SK-N-MC (cell line): ENCODE results near the gene MPRIP.

Source experiments
- DNase-seq: peaks from one replicate; pipeline ENCODE4 v3.0.0-alpha.2; 2011; ENCODE audit warnings: low read depth, low spot score
- H3K27ac ChIP-seq: fragments of 200-600 bp; sonication (generic); 2 replicates; pipeline ENCODE4 v1.5.1; 2016; ENCODE audit warnings: mixed run types
- H3K36me3 ChIP-seq: fragments of 200-600 bp; sonication (generic); 2 replicates; pipeline ENCODE4 v1.6.1; 2017; ENCODE audit warnings: antibody characterized with exemption, low read length, mixed read lengths; ENCODE audit not compliant: insufficient read depth
- H3K4me3 ChIP-seq: fragments of 200-600 bp; sonication (generic); 2 replicates; pipeline ENCODE4 v1.5.1; 2016
- H3K9ac ChIP-seq: fragments of 200-600 bp; sonication (generic); 2 replicates; pipeline ENCODE4 v1.8.0; 2017; ENCODE audit warnings: mixed run types, mixed read lengths; ENCODE audit not compliant: insufficient read length
- H3K9me3 ChIP-seq: fragments of 200-600 bp; sonication (generic); 2 replicates; pipeline ENCODE4 v1.6.1; 2017; ENCODE audit warnings: low read depth, mild to moderate bottlenecking, antibody characterized with exemption, low read length, moderate library complexity, mixed read lengths
- EZH2 ChIP-seq: fragments of 200-600 bp; sonication (generic); IDR thresholded peaks from one replicate; pipeline ENCODE4 v1.6.1; 2017; ENCODE audit warnings: antibody characterized with exemption
- FOXP2 ChIP-seq: optimal IDR thresholded peaks from 2 replicates; pipeline ENCODE3; 2011; ENCODE audit warnings: mild to moderate bottlenecking, moderate library complexity; ENCODE audit not compliant: insufficient read depth; ENCODE audit errors: extremely low read length, control extremely low read depth
- POLR2AphosphoS5 ChIP-seq: IDR thresholded peaks from 2 replicates; pipeline ENCODE4 v1.6.1; 2012; ENCODE audit warnings: mild to moderate bottlenecking, low read depth, low read length, borderline replicate concordance

Gene MPRIP

GRCh38 chr17:17146786-17147406 is 104.6 kb downstream of the MPRIP start:
- no peak for TF ChIP-seq FOXP2
- TF ChIP-seq EZH2: no peak
- no peak for TF ChIP-seq POLR2AphosphoS5
- Histone ChIP-seq H3K9ac (no peak overlapping the region), H3K9me3 (no peaks in the 10 kb centered on the region), H3K4me3 (no peak overlapping the region), H3K36me3 (peaks cover 14% of the 10 kb centered on the region; the same call in 1 of the 2 replicates), H3K27ac (no peak overlapping the region)
- no peak for DNase-seq

DNA sequence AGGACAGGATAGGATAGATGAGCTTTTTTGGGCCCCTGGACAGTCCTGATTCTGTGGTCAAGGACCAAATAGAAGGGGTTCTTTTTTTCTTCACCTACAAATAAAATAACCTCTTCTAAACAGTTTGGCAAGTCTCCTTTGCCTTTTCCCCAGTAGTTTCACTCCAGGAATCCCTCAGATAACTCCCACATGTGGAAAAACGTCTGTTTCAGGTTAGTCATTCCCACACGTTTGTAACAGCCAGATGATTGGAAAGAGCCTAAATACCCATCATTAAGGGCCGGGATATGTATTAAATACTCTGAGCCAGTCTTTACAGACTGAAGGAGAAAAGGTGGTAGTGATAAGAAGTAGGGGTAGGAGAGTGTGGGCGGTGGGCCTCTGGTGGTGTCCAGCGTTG is 105.6 kb downstream of the MPRIP start:
- no peak overlapping the region for H3K27ac ChIP-seq
- DNase-seq: no peak
- H3K9me3 ChIP-seq: no peaks in the 10 kb centered on the region
- no peak overlapping the region for H3K9ac ChIP-seq
- TF ChIP-seq POLR2AphosphoS5: no peak
- no peak for TF ChIP-seq FOXP2
- peaks cover 14% of the 10 kb centered on the region; the same call in 1 of the 2 replicates for H3K36me3 ChIP-seq
- H3K4me3 ChIP-seq: no peak overlapping the region

GRCh38 chr17:17149520-17150447 is 107.5 kb downstream of the MPRIP start:
- H3K36me3 ChIP-seq: peaks cover 13% of the 10 kb centered on the region; the same call in 1 of the 2 replicates

DNA sequence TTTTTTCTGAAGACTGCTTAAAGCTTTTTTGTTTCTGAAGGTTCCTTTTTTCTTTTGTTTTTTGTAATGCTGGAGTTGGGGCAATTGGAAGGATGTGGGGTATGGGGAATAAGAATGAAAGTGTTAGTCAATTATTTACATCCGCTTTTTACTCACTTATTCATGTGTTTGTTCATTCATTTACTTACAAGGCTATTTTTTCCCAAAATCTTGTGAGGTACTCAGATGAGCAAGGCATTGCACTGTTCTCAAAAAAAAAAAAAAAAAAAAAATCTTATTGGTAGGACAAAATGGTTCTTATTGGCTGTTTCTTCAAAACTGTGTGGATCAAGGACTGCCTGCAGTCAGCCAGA is 108.2 kb downstream of the MPRIP start:
- no peaks in the 10 kb centered on the region for H3K9me3 ChIP-seq
- H3K36me3 ChIP-seq: peaks cover 16% of the 10 kb centered on the region; the same call in 1 of the 2 replicates
- DNase-seq: no peak
- H3K9ac ChIP-seq: no peak overlapping the region
- H3K27ac ChIP-seq: no peak overlapping the region
- H3K4me3 ChIP-seq: no peak overlapping the region
- TF ChIP-seq EZH2: no peak

More at GRCh38 chr17:17149520-17150447, 107.5 kb downstream of the MPRIP start:
- Histone ChIP-seq H3K27ac (no peak overlapping the region), H3K4me3 (no peak overlapping the region), H3K9ac (no peak overlapping the region), H3K9me3 (no peaks in the 10 kb centered on the region)
- TF ChIP-seq EZH2 (no peak), FOXP2 (no peak), POLR2AphosphoS5 (no peak)
- DNase-seq: no peak

DNA sequence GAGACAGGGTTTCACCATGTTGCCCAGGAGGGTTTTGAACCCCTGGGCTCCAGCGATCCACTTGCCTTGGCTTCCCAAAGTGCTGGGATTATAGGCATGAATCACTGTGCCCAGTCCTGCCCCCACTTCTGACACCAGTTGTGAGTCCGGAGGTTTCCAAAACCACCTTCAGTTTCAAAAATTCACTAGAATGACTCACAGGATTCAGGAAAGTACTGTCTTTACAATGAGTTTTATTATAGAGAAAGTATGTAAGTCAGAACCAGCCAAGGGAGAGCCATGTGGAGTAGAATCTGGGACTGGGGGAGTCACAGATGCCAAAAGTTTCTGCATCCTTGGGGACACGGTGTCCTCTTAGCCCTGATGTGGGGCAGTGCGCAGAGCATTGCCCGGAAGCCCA is 108.8 kb downstream of the MPRIP start:
- TF ChIP-seq POLR2AphosphoS5: no peak
- Histone ChIP-seq H3K9ac (no peak overlapping the region), H3K36me3 (peaks cover 16% of the 10 kb centered on the region; the same call in 1 of the 2 replicates), H3K9me3 (no peaks in the 10 kb centered on the region), H3K27ac (no peak overlapping the region), H3K4me3 (no peak overlapping the region)
- DNase-seq: no peak

GRCh38 chr17:17151541-17151940 is 109.3 kb downstream of the MPRIP start:
- Histone ChIP-seq H3K9ac (no peak overlapping the region), H3K36me3 (peaks cover 16% of the 10 kb centered on the region; the same call in 1 of the 2 replicates)

DNA sequence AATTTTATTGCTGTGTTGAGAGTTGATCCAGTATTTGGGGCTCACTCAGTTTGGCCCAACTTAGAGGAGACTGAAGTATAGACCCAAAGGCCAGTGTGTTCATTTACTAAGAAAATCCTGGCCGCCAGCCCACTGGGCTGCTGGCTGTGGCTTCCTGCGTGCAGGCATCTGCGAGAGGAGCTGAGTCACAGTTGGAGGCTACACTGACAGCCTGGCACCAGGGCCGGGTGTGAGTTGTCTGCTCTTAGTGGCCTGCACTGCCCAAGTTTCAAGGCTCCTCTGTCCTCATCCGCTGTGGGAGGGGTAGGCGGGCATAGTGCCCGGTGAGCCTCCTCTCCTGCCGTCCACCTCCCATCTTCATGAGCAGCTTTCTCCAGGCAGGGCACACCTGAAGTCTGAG is 109.7 kb downstream of the MPRIP start:
- Histone ChIP-seq H3K27ac (no peak overlapping the region), H3K9me3 (no peaks in the 10 kb centered on the region), H3K4me3 (no peak overlapping the region), H3K36me3 (peaks cover 16% of the 10 kb centered on the region; the same call in 1 of the 2 replicates), H3K9ac (no peak overlapping the region)
- no peak for DNase-seq
- TF ChIP-seq EZH2 (no peak), POLR2AphosphoS5 (no peak), FOXP2 (no peak)

More at GRCh38 chr17:17151541-17151940, 109.3 kb downstream of the MPRIP start:
- TF ChIP-seq EZH2 (no peak), FOXP2 (no peak), POLR2AphosphoS5 (no peak)
- no peaks in the 10 kb centered on the region for H3K9me3 ChIP-seq
- H3K4me3 ChIP-seq: no peak overlapping the region
- H3K27ac ChIP-seq: no peak overlapping the region
- DNase-seq: no peak

DNA sequence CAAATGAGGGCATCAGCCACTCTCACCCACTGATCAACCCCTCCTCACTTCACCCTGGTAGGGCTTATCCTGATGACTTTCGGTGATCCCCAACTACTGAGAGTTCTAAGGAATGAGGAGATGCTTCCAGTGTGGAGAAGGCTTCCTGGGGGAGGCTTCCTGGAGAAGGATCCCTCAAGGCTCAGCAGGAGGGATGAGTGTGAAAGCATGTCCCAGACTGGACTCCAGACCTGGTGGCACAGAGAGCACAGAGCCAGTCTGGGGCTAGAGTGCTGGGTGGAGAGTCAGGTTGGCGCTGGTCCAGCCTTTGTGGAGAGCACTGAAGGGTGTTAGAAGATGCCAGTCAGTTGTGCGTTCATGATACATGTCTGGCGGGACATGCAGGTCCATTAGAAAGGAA is 110.1 kb downstream of the MPRIP start:
- no peaks in the 10 kb centered on the region for H3K9me3 ChIP-seq
- H3K9ac ChIP-seq: no peak overlapping the region
- TF ChIP-seq POLR2AphosphoS5 (no peak), EZH2 (no peak), FOXP2 (no peak)
- no peak overlapping the region for H3K4me3 ChIP-seq
- DNase-seq: no peak
- peaks cover 16% of the 10 kb centered on the region; the same call in 1 of the 2 replicates for H3K36me3 ChIP-seq
- no peak overlapping the region for H3K27ac ChIP-seq

- H3K27ac ChIP-seq: no peak overlapping the region
- H3K9me3 ChIP-seq: no peaks in the 10 kb centered on the region
- H3K4me3 ChIP-seq: no peak overlapping the region
- TF ChIP-seq EZH2 (no peak), POLR2AphosphoS5 (no peak), FOXP2 (no peak)
- H3K9ac ChIP-seq: no peak overlapping the region
- no peak for DNase-seq
- H3K36me3 ChIP-seq: peaks cover 16% of the 10 kb centered on the region; the same call in 1 of the 2 replicates
These were observed 110.8 kb downstream of the MPRIP start for GRCh38 chr17:17153071-17153470.
